Measurements from ENCODE around the gene CD28.
A peak's percentile ranks its signal among the peaks of the same experiment; 100 is the strongest.

Gene CD28

DNA sequence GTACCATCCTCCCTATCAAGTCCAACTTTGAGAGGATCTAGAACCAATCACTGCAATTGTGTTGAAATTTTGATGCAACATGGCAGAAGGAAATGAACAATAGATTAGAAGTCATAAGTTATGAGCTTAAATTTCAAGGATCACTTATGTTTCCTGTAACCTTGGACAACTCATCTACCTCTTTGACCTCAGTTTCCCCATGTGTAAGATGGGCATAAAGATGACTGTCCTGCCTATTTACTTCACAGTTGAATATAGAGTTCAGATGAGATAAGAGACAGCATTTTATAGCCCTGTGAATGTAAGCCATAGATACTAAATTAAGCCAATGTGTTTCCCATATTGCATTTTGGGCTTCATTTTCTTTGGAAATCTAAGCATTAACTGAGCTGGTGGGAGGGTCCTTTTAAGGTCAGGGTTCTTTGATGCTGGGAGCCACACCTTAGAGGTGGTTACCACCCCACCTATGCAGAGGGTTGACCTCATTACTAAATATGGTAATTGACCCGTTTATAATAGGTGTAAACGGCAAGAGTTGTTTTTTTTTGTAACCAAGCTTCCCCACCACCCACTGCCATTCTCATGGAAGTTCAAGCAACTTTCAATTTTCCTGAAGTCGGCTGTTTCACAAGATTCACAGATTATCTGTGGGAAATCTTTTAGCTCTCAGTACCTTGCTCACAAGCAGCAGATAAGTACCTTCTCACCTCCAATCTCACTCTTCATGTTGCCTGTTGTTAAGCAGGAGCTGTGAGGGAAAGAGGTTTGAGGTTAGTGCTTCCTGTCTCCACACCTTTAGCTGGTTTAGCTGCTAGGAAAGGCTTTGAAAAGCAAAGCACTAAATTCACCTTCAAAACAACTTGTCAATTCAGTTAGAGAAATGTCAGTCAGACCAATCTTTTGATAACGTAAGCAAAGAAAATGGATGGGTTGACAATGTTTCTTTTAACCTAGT, 13.3 kb downstream of the CD28 start:
- no peak for DNase-seq

DNA sequence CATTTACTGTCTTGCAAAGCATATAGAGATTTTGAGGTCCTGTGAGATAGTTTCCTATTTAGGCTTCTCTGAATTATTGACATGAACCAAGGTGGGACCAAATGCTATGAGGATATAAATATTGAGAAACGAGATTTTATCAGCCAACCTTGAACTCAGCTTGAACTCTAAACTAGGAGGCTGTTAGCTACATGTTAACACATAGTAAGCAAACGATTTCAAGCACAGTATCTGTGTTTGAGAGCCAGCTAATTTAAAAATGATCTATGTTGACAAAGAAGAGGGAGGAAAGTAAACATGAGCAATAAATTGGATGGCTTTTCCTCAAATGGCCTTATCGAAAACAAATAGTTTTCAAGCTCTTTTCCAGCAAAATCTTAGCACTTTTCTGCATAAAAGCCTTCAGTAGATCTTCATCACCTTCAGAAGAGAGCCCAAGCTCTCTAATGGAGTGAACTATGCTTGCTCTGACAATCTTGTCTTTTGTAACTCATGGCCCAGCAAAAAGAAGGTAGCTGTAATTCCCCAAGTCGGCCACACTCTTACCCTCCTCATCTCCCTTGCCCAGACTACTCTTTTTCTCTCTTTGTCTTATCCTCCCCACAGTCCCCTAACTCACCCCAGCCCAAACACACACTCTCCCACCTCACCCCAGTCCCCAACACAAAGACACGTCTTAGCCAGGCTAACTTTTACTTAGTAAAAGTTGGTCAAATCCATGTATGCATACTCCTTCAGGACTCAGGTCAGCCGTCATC, 14.7 kb downstream of the CD28 start:
- no peak for DNase-seq

DNA sequence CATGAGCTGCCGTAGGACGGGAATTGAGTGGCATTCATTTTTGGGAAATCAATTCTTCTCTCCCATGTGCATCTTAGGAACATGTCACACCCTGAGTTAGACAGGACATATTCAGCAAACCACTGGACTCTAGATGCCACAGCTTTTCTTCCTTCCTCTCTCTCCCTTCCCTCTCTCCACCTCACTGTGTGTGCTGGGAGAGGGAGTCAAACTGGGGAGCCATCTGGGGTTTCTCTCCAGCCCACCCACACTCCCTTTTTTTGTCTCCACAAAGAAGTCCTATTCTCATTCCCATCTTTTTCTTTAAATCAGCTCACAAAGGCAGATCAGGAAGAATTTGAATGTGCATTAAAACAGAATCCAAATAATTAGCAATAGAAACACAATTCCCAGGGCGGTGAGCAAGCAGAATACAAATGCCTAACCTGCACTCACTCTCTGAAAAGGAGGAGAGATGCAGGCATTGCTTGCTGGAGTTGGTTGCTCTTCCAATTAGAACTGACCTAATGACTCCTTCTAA, 15.4 kb downstream of the CD28 start:
- DNase-seq: no peak

DNA sequence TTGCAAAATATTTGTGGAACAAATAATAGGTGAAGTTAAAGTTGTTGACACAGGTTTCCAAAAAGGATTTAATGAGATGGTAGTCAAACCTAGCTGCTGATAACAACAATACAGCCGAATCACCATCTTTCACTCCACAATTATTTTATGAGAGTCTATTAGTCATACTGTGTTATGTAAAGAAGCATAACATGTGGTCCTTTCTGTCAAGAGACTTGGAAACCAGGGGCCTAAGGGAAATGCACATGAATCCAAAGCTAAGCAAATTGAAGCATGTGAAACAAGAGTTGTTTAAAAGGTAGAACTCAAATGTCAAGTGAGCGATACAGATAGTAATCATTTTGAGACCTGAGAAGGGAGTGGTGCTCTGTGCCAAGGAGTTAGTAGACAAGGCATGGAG, 16.0 kb downstream of the CD28 start:
- DNase-seq: peak; percentile 22

DNA sequence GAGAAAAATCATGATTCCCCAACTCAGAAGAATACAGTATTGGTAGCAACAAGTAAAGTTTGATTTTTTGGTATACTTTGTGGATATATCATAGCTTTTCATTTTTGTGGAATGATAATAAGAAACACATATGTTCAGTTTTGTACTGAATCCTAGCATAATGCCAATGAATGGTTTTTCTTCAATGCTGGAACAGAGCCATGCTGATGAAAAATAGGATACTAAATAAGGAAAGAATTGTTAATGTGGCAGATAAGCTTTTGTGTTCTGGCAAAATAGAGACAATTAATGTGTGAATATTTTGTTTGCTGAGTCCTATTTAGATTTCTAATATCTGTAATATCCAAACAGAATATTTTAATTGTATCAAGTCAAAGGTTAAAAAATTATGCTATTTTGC, 21.9 kb downstream of the CD28 start:
- no peak for DNase-seq

DNA sequence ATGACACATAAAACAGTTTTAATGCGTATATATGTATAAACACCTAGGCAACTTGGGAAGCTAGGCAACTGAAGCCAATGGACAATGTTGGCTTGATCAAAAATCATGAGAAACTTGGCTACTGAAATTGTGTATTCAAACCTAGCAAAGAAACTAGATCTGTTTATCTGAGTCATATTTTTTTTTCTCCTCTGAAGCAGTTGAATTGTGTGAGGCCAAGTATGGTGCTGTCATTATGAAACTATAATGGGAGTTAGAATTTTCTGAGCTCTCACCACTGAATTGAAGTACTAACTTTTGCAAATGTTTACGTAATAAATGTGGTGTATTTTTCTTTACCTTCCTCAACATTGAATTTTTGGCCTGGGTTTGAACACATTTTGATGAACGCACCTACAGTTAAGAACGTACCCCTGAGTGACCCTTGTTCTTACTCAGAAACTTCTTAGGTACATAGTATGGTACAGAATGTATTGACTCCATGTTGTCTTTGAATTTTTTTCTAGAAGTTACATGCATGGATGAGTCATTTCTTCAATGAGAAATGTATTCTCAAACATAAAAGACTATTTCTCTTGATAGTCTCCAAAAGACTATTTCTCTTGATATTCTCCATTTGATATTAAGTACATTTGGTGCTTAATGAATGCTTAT, 23.8 kb downstream of the CD28 start:
- DNase-seq: no peak

DNA sequence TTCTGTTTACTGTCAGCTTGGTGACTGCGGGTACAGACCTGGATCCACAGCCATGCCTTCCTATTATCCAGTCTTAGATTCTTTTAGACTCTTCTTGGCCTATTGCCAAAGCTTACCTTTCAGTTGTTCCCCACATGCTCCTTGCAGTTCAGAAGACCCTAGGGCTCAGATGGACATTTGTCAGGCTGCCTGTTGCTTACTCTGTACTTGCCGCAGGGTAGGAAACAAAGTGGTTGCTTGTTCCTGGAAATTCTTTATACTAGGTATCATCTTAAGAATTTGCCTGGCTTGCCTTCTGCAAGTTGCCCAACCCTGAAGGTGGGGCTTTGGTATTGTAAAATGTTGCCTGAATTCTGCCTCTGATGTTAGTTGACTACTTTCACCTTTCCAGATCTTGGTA, 24.4 kb downstream of the CD28 start:
- DNase-seq: no peak

DNA sequence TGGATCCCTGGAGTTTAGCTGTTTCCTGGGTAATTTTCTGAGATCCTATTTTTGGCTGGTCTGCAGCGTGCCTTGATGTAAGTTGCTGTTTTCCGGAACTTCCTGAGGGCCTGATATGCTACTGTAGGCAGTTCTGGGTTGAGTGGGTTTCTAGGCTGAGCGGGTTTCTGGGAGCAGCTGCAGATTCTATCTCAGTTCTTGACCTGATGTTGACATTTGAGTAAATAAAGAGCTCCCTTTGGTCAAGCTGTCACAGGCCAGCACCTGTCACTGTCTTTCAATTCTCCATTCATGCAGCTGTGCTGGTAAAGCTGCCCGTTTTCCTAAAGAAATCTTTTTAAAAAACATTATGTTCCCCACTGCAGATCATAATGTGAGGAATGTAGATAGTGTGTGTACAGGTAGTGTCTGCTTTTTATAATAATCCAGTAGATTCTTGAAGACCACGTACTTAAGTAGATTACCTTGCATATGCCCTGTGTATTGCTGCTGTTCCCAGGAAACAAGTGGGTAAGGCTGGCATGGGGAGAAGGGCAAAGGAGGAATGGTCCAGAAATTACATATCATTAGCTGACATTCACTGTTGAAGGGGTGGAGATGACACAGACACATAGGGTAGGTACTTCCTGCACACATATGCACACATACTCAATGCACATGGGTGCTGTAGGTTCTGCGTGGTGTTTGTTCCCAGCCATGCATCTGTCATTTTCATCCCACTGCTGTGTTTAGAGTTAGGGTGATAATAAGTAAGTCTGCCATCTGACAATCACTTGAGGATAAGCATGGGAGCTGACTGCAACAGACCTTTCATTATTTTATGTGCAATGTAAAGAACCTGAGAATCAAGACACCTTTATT, 25.9 kb downstream of the CD28 start:
- no peak for DNase-seq

DNA sequence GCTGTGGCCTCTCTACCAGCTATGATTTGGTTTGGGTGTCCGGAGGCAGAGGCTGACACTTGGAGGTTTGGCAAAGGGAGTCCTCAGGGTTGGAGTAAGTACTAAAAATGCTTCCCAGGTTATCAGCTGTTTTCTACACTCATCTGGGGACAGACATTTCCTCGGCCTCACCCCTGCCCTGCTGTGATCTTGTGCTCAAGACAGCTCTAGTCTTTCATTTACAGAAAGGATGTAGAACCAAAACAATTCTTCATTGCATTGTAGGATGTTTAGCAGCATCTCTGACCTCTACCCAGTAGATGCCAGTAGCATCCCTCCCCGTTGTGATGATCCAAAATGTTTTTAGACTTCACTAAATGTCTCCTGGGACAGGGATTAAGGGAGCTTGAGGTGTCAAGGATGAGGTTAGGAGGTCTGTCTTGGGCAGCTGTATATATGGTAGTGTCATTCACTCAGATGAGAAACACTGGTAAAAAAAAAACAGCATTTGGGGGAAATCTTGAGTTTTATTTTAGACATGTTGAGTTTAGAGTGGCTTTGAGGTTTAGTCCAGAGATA, 26.6 kb downstream of the CD28 start:
- DNase-seq: no peak

DNA sequence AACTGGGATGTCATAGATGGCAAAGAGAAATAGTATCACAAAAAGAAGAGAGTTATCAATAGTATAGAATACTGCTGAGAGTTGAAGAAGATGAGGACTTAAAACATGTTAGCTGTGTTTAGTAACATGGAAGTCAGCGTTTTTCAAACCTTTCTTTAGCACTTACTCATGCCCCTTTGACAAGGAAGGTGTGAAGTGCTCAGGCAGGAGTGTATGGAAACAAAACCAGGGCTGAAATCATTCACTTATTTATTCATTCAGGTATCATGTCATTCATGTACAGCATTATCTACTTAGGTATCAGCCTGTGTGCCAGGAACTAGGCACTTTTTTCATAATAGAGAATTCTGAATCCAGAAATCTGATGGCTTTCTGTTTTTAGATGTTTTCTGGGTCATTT, 27.2 kb downstream of the CD28 start:
- no peak for DNase-seq

DNA sequence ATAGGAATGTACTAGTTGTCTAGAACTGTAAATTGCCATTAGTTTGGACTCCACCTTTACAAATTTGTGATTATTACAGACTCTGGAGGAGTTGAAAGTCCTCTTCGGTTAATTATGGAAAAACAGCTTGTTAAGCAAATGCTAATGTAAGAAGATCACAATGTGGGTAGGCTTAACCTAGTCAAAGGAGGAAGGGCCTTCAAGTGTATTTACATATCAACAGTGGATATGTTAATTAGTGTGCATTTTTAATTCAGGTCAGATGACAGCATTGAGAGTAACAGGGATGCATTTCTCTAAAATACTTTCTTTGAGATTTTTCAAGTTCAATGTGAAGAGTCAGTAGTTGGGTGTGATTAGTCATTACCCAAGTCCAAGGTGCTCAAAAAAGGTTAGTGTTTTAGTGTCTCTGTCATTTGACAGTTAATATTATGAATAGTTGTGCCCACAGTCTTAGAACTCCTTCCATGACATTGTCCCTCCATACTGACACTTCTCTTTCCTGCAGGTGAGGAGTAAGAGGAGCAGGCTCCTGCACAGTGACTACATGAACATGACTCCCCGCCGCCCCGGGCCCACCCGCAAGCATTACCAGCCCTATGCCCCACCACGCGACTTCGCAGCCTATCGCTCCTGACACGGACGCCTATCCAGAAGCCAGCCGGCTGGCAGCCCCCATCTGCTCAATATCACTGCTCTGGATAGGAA, 28.0 kb downstream of the CD28 start:
- DNase-seq: no peak

DNA sequence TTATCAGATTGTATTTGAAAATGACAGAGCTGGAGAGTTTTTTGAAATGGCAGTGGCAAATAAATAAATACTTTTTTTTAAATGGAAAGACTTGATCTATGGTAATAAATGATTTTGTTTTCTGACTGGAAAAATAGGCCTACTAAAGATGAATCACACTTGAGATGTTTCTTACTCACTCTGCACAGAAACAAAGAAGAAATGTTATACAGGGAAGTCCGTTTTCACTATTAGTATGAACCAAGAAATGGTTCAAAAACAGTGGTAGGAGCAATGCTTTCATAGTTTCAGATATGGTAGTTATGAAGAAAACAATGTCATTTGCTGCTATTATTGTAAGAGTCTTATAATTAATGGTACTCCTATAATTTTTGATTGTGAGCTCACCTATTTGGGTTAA, 30.9 kb downstream of the CD28 start:
- no peak for DNase-seq

DNA sequence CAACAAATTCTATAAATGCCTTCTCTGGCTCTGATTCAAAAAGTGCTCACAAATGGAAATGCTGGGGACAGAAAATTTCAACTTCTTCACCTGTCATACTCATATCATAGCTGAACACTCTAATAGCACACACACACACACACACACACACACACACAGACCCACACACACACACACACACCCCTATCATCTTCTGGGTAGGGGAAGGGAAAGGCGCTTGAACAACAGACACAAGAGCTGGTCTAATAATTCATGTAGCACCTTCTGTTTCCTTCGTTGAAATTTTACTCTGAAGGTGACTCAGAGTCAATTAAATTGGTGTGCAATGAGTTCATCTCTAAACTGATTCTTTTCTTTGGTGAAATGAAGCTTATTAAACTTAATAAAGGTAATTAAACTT, 32.9 kb downstream of the CD28 start:
- no peak for DNase-seq

DNA sequence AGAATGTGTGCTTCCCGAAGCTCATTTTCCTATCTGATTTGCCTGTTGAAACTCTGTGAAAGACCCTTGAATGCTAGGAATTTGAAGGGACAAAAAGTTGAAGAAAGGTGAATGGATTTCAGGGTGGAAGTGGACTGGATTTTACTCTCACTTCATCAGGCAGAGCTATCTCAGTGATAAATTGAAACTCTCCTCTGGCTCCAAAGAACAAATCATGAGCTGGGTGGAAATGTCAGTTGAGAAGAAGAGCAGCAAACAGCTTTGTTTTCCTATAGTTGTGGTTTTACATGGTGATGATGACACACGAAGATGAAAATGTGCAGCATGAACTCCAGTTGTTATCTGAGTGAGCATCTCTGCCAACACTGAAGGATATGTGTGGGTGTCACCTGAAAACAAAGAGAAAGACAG, 34.4 kb downstream of the CD28 start:
- no peak for DNase-seq

DNA sequence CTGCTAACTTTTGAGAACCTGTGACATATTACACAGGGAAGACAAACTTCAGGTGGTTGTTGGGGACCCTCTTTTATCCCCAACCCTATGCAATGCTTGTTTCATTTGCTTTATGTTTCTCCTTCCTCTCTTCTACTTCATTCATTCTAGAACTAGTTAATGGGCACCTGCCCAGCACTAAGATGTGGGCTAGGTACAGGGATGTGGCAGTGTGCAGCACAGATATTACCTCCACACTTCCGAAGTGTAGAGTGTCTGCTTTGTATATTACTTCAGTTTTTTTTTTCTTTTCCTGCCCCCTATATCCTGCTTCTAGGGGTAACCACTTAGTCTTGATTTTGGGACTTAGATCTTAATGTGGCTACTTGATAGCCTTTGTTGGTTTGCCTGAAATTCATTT, 35.1 kb downstream of the CD28 start:
- DNase-seq: no peak

DNA sequence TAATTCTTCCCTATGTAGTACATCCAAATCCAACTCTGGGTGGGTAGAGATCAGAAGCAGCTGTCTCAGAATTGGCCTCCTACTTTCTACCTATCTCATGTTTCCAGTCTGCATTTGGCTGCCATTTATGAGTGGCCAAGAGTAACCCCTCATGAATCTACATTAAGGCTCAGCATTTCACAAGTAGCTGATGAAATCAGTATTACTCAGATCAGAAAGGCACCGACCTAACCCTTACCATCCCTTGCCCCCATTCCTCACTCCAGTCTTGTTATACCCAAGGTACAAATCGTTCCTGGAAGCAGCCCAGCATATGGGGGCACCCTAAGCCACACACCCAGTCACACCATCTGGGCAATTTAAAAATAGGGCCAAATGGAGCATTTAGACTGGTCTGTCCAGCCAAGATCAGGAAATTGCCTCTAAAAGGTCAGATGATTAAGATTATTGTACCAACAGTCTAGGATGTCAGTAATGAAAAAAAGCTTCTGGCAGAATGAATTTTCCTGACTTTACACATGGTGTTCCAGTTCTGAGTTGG, 37.1 kb downstream of the CD28 start:
- no peak for DNase-seq

DNA sequence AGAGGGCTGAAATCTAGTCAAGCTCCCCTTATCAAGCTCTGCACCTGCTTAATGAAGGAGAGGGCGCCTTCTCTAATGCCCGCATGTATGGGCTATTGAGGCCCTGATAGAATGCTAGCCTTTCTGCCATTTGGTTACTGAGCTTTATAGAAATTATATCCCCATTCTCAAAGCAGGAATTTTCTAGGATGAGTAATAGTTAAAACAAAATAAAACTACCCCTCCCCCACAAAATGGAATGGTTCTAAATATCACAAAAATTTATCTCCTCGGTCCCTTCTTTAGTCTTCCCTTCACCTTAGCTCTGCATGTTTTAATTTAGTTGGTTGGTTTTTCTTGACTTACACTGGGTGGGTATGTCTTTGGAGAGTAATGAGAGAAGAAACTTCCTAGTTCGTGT, 37.7 kb downstream of the CD28 start:
- no peak for DNase-seq

DNA sequence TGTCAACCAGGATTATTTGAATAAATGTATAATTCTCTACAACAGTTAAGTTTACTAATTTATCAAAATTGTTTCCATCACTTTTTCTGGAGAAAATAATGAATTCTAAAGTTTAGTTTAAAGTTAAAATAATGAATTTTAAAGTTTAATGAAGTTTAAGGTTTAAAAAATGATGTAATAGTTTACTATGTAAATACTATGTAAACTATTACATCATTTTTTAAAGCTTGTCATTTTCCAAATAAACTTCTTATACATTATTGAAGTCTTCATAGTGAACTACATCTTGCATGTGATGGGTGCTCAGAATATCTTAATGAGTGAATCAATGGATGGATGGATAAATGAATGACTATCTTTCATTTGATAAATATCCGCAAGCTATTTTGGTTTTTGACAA, 38.8 kb downstream of the CD28 start:
- no peak for DNase-seq

DNA sequence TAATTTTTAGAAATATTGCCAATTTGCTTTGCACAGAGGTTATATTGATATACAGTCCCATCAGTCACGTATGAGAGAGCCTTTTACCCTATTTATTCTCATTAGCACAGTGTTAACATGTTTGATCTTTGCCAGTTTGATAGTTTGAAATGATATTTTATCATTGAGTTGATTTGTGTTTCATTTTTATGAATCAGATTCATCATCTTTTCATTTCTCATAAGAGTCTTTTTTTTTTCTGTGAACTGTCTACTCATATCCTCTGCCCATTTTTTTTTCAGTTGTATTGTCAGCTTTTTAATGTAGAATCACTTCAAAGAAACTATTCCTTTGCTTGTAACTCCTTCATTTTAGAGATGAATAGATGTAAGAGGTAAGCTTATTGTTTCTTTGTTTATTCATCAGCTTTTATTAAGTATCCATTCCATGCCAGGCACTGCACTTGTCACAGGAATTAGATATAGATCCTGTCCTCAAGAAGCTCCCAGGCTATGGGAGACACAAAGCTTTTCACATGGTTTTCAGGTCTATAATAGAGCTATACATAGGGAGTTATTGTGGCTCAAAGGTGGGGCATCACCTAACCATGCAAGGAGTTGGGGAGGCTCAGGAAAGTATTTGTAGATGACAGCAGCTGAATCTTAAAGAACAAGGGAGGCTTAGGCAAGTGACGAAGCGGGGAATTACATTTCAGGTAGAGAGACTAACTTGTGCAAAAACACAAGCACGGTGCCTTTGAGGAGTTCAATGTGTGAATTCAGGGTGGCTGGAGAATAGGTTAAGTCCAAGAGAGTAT, 42.1 kb downstream of the CD28 start:
- no peak for DNase-seq

DNA sequence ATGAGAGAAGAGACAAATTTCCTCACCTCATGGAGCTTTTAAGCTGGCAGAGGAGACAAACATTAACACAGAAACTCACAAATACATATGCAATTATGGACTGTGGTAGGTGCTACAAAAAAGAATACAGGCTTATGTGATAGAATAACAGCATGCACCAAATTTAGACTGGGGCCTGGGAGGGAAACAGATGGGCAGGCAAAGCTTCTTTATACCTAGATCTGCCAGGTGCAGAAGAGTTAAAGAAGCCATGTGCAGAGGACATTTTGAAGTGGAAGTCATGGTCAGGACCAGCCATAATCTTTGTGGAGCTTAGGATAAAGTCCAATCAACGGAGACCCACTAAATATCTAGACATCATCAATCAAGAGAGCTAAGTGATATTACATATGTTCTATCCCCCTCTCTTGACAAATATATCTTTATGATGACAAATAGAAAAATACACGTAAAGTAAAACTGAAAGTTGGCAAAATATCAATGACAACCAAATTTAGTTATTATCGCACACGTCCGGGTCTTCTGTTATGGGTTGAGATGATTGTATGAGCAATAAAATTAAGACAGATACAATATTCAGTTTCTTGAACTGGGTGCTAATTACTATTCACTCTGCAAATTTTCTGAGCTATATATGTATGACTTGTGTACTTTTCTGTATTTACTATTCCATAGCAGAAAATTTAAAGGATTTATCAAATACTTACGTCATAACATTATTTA, 44.1 kb downstream of the CD28 start:
- no peak for DNase-seq
